Astrocyte (in vitro differentiated cells and primary cell): ENCODE data around the gene RFX7. TPM values are rescaled to one million over a fixed set of nuclear protein-coding genes. Genes with fewer than 3 reads are reported as not detected.

Source experiments
- total RNA-seq: library from RNA; stranded (reverse); gene quantifications from 2 replicates; pipeline ENCODE4 v1.2.1, GENCODE V29; 2021

The RFX7 gene
- total RNA-seq, 1 donor from 2014 or later, result 46.3 TPM

Other genes starting within 250 kb of the RFX7 start
- 10.3 and 11.0 TPM in 2 replicates for gene TEX9, start 121.5 kb upstream of the RFX7 start, total RNA-seq
- 0.86 and 1.6 TPM in 2 replicates for gene MNS1, start 221.3 kb upstream of the RFX7 start, total RNA-seq